ENCODE measurements around the gene PLEKHG5. TPM values are rescaled to one million over a fixed set of nuclear protein-coding genes. Genes with fewer than 3 reads are reported as not detected.
A peak's percentile ranks its signal among the peaks of the same experiment; 100 is the strongest.

The PLEKHG5 gene
- polyA plus RNA-seq, 3 donors = 0.03 TPM; not detected in 2

DNA sequence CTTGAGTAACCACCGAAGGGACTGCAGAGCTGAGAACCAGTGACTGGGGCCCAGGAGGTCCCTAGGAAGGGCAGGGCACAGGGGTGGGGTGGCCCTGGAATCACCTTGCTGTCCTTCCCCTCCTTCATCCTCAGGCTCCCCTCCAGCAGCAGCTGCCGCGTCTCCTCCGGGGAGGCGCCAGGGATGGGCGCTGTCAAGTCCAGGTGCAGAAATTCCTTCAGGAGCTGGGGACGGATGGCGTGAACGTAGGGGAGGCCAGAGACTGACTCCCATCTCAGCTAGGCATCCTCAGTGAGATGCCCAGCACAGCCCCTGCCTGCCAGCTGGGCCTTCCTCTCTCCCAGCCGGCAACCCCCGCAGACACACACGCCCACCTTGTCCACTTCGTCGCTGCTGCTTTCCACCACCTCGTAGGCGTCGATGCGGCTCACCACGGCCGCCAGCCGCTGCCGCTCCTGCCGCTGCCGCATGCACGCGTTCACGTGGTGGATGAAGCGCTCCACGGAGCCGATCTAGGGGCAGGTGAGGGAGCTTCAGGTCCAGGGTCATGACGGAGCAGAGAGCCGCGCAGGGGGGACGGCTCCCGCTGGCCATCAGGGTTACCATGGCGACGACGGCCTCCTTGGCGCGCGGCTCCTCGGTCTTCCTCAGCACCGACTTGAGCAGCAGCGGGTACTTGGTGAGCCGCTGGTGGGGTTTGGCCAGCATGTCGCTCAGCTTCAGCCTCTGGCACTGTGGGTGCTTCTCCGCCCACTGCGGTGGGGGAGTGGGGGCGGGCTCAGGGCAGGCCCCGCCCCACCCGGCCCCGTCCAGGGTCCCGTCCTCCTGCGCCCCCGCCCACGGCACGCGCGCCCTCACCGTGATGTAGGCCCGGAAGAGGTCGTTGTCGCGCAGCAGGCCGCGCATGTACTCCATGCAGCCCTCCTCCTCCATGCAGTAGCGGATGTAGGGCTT lies 21.1 kb downstream of the PLEKHG5 start:
- no peak for TF ChIP-seq CTCF (IDR thresholded peaks at IDR 0.05)
- Histone ChIP-seq H3K9me3 (replicated peaks in 1 of 2; ENCODE audit: control insufficient read depth in 1 of 2, insufficient read depth in 1 of 2, low read length in 2 of 2) (peaks cover 0 to 6% of the 10 kb centered on the region in 2 donors), H4K20me1 (ENCODE audit: insufficient read depth, low read length) (no peaks in the 10 kb centered on the region), H3K79me2 (ENCODE audit: insufficient read depth, low read length) (no peaks in the 10 kb centered on the region), H3K36me3 (replicated peaks in 1 of 2; ENCODE audit: control insufficient read depth in 1 of 2, insufficient read depth in 2 of 2, low read length in 2 of 2) (no peaks in the 10 kb centered on the region), H3K9ac (ENCODE audit: insufficient read depth, low read length, poor library complexity, severe bottlenecking) (no peak overlapping the region), H3K27me3 (ENCODE audit: control insufficient read depth in 2 of 2, insufficient read depth in 2 of 2, low read length in 2 of 2) (peaks cover 0 to 14% of the 10 kb centered on the region in 2 donors), H3K4me2 (replicated peaks; ENCODE audit: extremely low read depth, low read length, poor library complexity, severe bottlenecking) (no peak overlapping the region), H3K4me1 (ENCODE audit: control insufficient read depth in 1 of 2, insufficient read depth in 2 of 2, low read length in 2 of 2) (no peaks in the 10 kb centered on the region), H3K4me3 (replicated peaks in 1 of 3; ENCODE audit: low read depth in 2 of 3, low read length in 3 of 3) (no peak overlapping the region), H3K27ac (ENCODE audit: low read depth in 1 of 2, low read length in 2 of 2) (no peak overlapping the region), H2AFZ (ENCODE audit: insufficient read depth, low read depth, low read length, poor library complexity, severe bottlenecking) (no peak overlapping the region)
- no peak for DNase-seq
- WGBS (ENCODE audit: insufficient coverage) = 93% methylated on average over 59 of the region's 67 CpGs
- Mint-ChIP-seq H3K9me3 (peaks cover 0 to 3% (median 0%) of the 10 kb centered on the region in 7 donors), H3K27ac (peak overlapping the region in 2 of 7 donors; percentile 6 to 64), H3K27me3 (ENCODE audit: low read depth in 3 of 3) (peaks cover 14 to 24% (median 22%) of the 10 kb centered on the region in 3 donors), H3K36me3 (no peaks in the 10 kb centered on the region), H3K4me1 (peaks cover 3% of the 10 kb centered on the region), H3K4me3 (no peak overlapping the region)
- intact Hi-C loops (cut with micrococcal nuclease) = loop anchor here in 1 of 2 donors (5.0 kb wide), 1 partner anchor 532 kb away; no protein-coding TSS in a partner anchor

GRCh38 chr1:6468729-6469461 lies 22.6 kb downstream of the PLEKHG5 start:
- no peak for TF ChIP-seq CTCF (IDR thresholded peaks at IDR 0.05)
- H2AFZ ChIP-seq (ENCODE audit: insufficient read depth, low read depth, low read length, poor library complexity, severe bottlenecking) = no peak overlapping the region
- Mint-ChIP-seq H3K4me1 (peaks cover 3% of the 10 kb centered on the region), H3K27me3 (ENCODE audit: low read depth in 3 of 3) (peaks cover 20 to 37% (median 29%) of the 10 kb centered on the region in 3 donors), H3K4me3 (no peak overlapping the region), H3K9me3 (peaks cover 0 to 6% (median 0%) of the 10 kb centered on the region in 7 donors), H3K27ac (no peak overlapping the region), H3K36me3 (no peaks in the 10 kb centered on the region)
- no peak overlapping the region for H3K4me3 ChIP-seq (replicated peaks in 1 of 3; ENCODE audit: low read depth in 2 of 3, low read length in 3 of 3)
- H3K9ac ChIP-seq (ENCODE audit: insufficient read depth, low read length, poor library complexity, severe bottlenecking) = no peak overlapping the region
- no peaks in the 10 kb centered on the region for H4K20me1 ChIP-seq (ENCODE audit: insufficient read depth, low read length)
- H3K79me2 ChIP-seq (ENCODE audit: insufficient read depth, low read length) = no peaks in the 10 kb centered on the region
- H3K36me3 ChIP-seq (replicated peaks in 1 of 2; ENCODE audit: control insufficient read depth in 1 of 2, insufficient read depth in 2 of 2, low read length in 2 of 2) = no peaks in the 10 kb centered on the region
- no peaks in the 10 kb centered on the region for H3K4me1 ChIP-seq (ENCODE audit: control insufficient read depth in 1 of 2, insufficient read depth in 2 of 2, low read length in 2 of 2)
- no peak for DNase-seq
- intact Hi-C loops (cut with micrococcal nuclease) = no loop called here
- no peak overlapping the region for H3K4me2 ChIP-seq (replicated peaks; ENCODE audit: extremely low read depth, low read length, poor library complexity, severe bottlenecking)
- H3K9me3 ChIP-seq (replicated peaks in 1 of 2; ENCODE audit: control insufficient read depth in 1 of 2, insufficient read depth in 1 of 2, low read length in 2 of 2) = peaks cover 0 to 6% of the 10 kb centered on the region in 2 donors
- peaks cover 0 to 29% of the 10 kb centered on the region in 2 donors for H3K27me3 ChIP-seq (ENCODE audit: control insufficient read depth in 2 of 2, insufficient read depth in 2 of 2, low read length in 2 of 2)
- 92% methylated on average over 4 of the region's 13 CpGs for WGBS (ENCODE audit: insufficient coverage)
- H3K27ac ChIP-seq (ENCODE audit: low read depth in 1 of 2, low read length in 2 of 2) = no peak overlapping the region

All from CD14-positive monocyte (primary cell).